NCI-H345 treated with DMSO at 0.1 percent for 48 hours (cell line): ENCODE results near the gene NCK2.

Experiments
- DNase-seq: peaks from one replicate; lab custom pipeline; 2025; ENCODE audit not compliant: unreplicated experiment; lab: John Stamatoyannopoulos, UW

The NCK2 gene

DNA sequence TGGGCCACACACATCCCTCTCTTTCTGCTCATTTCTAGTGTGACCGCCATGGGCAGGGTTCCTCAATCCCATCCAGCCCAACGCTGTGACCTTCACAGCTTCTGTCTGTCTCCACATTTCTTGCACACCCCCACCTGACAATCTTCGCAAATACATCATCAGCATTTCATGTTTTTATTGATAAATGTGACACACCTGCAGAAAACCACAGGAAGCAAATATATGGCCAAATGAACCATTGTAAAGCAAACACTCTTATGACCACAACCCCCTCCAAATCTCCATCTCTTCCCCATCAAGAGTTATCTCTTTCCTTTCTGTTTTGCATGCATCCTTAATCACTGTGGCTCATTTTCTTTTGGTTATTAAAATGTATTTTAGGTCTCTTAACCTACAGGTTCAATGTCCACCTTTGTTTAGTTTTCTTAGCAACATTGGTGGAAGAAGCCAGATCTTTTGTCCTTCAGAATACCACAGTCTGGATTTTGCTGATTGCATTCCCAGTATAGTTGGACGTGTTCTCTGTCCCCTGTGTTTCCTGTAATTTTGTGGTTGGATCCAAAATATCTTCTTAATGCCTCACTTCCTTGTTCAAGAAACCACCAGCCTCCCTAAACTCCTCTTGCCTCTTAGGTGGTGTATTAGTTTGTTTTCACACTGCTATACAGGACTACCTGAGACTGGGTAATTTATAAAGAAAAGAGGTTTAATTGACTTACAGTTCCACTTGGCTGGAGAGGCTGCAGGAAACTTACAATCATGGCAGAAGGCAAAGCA, 9.8 kb upstream of the NCK2 start:
- no peak for DNase-seq

DNA sequence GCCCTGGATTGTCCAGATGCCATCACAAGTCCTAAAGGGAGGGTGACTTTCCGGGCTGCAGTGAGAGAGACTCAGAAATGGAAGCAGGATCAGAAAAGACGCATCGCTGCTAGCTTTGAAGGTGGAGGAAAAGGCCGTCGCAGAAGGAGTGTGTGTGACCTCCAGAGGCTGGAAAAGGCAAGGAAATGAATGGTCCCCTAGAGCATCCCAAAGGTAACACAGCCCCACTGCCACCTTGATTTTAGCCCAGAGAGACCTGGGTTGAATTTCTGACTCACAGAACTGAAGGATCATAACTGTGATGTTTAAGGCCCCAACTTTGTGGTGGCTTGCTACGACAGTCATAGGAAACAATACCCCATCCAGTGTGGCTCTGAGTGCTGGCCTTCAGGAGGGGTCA, 8.6 kb upstream of the NCK2 start:
- DNase-seq: no peak

DNA sequence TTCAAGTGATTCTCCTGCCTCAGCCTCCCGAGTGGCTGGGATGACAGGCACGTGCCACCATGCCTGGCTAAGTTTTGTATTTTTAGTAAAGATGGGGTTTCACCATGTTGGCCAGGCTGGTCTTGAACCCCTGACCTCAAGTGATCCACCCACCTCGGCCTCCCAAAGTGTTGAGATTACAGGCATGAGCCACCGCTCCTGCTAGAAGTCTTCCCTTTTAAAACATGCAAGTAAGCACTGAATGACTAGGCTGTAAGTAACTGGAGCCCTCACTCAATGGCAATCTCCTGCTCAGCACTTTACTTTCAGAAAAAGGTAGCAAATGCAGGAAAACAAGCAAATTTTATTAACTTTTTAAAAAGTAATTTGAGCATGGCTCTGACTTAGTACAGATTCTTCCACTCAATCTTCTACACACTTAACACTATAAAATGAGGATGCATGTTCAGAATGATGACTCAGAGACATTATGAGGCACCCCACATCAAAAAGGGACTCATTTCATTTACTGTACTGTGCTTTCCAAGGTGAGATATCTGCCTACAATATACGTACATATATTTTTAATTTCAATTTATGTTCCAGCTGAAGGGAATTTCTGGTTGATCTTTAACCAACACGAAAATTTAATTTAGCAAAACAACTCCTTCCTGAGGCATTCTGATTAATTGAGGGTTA, 6.6 kb upstream of the NCK2 start:
- DNase-seq: no peak

GRCh38 chr2:105738658-105739241, 6.0 kb upstream of the NCK2 start:
- DNase-seq: no peak

DNA sequence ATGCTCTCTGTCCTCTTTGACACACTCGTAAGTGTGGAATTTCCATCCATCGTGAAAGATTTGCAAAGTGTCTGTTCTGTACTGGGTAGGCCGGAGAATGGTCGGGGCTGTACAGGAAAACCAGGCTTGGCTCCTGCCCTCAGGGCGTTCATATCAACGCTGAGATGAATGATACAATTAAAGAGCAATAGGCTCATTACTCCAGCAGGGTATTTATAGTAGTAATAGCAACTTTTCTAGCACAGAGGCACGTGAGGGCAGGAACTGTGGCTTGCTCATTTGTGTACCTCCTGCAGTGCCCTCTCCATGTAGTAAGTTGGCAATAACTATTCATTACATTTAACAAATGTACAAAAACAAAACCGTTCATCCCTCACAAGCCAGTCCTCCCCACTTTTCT, 5.3 kb upstream of the NCK2 start:
- DNase-seq: no peak

DNA sequence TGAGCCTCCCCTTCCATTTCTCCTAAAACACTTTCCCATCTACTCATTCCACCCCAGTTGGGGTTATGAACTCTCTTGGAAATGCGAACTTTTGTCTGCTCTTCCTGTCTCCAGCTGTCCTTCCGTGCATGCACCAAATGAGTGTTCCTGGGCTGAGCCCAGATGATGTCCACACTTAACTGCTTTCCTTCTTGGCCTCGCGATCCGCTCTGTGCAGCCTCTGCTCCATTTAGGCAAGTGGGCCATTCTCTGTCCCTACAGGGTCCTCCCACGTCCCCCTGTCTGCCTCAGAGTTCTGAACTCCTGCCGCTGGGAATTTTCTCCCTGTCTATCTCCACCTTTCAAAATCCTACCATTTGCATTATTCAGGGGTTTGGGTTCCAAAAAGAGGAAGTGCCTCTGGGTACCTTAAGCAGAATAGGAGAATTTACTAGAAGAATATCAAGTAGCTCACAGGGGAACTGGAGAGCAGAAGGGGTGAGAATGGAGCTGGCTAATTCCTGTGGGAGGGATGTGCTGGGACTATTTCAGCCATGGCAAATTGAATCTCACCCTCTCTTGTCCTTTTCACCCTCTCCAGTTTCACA, 4.7 kb upstream of the NCK2 start:
- DNase-seq: no peak

DNA sequence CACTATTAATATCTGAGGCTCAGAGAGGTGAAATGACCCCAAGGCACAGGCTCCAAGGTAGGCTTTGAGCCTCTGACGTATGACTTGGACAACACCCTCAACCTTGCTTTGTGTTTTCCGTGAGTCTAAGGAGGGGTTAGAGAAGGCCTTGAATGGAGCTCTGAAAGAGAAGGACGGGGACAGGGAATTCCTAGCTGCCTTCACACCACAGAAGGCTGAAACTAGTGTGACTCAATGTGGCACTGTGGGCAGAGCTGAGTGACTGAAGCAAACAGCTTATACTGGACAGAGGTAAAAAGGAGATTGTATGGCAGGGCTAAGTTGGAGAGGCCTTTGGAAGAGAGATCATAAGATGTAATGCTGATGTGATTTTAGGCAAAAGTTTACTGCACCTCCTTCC, 3.5 kb upstream of the NCK2 start:
- no peak for DNase-seq

- no peak for DNase-seq
Measured at GRCh38 chr2:105741617-105742016, 3.1 kb upstream of the NCK2 start.

GRCh38 chr2:105744091-105744908, 412 bp upstream of the NCK2 start:
- peak; percentile 26 for DNase-seq

GRCh38 chr2:105746177-105747080, 1.7 kb downstream of the NCK2 start:
- peak; percentile 13 for DNase-seq

GRCh38 chr2:105747254-105747894, 2.7 kb downstream of the NCK2 start:
- no peak for DNase-seq

DNA sequence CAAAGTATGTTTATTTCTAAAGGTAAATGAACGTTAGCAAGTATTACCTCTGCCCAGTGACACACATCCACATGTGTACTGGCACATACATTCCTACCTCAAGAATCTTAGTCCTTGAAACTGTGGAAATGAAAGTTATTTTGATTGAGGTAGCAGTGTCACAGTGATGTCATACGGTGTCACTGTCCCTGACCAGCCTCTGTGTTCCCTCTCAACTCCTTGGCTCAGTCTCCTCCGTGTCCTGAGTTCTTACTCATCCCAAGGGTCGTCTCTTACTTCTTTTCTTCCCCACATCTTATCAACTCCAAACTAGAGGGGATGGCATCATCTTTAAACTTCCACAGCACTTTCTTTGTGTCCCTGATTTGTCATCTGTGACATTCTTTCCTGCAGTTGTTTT, 3.3 kb downstream of the NCK2 start:
- no peak for DNase-seq

DNA sequence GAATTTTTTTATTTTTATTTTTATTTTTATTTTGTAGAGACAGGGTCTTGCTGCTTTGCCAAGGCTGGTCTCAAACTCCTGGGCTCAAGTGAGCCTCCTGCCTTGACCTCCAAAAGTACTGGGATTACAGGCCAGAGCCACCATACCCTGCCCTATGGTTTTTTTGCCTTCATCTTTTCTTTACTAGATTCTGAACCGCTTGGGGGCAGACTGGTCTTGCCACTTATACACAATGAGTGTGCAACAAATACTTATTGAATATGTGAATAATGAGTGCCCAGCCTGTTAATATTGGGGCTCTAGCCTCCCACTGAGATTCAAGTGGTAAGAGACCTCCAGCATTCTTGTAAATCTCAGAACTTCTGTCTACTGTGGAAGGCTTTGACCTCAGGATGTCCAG, 3.9 kb downstream of the NCK2 start:
- no peak for DNase-seq

DNA sequence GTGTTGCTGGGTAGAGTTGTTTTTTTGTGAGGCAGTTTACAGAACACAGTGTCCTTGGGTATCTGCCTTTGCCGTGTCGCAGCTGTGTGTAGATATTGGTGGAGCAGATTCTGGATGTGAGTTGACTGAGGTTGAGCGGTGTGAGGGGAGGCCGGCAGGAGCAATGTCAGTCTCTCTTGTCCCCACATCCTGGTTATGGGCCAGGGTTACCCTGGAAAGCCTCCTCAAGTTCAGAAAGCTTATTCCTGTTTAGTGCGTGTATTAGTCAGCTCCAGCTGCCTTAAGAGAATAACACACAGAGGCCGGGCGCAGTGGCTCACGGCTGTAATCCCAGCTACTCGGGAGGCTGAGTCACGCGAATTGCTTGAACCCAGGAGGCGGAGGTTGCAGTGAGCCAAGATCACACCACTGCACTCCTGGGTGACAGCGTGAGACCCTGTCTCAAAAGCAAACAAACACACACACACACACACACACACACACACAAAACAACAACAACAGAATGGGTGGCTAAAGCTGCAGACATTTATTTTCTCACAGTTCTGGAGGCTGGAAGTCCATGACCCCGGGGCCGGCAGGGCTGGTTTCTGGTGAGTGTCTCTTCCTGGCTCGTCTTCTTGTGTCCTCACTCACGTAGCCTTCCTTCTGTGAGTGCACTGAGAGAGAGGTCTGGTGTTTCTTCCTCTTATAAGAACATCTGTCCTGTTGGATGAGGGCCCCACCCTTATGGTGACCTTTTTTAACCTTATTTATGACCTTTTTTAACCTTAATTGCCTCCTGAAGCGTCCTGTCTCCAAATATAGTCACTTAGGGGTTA, 5.1 kb downstream of the NCK2 start:
- DNase-seq: no peak

GRCh38 chr2:105750735-105751134, 6.0 kb downstream of the NCK2 start:
- DNase-seq: no peak

DNA sequence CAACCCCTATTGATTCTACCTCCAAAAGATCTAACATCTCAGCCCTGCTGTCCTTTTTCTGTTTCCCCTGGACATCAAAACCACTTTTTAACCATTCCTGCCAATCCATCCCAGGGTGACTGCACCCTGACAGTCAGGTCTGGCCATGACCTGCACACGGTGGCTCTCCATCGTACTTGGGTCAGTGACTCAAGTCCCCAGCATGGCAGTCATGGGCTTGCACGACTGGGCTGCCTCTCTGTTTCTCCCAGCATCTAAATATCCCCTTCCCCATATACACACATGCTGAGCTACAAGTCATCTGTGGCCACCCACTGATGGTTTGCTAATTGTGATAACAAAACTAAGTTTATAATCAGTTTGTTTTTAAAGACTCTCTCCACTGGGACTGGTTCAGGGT, 6.6 kb downstream of the NCK2 start:
- DNase-seq: no peak

- DNase-seq: no peak
Measured at GRCh38 chr2:105752691-105753358, 8.1 kb downstream of the NCK2 start.

DNA sequence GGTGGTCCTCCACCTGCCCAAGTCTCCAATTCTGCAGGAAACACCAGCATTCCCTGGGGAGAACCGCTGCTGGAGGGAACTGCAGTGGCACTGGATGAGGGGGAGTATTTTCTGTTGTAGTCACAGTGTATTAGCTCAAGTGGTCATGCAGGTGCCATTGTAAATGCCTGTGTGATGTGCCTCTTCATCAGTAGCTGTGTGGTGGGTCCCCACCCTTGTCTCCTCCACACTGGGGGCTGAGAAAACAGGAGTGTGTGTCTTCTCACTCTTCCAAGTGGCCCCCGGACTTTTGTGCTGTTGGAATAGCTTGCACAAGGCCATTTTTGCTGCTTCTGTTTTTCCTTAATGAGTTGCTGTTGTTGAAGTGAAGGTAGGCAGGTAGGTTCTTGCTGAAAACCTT, 8.7 kb downstream of the NCK2 start:
- no peak for DNase-seq
